HG03432 (cell line): ENCODE data around the gene GREB1L.

Source experiments
- ATAC-seq: cut with Tn5 transposase; IDR thresholded peaks from one replicate; pipeline ENCODE4 v1.9.1; 2021; ENCODE audit warnings: mild to moderate bottlenecking, moderate library complexity; ENCODE audit not compliant: unreplicated experiment

Gene GREB1L

GRCh38 chr18:21479721-21480120 lies 237.7 kb downstream of the GREB1L start:
- no peak for ATAC-seq

- ATAC-seq = no peak
Observed at GRCh38 chr18:21481739-21482138, 239.7 kb downstream of the GREB1L start.

- ATAC-seq = no peak
Observed at GRCh38 chr18:21483051-21483450, 241.0 kb downstream of the GREB1L start.

GRCh38 chr18:21484851-21485636 lies 243.0 kb downstream of the GREB1L start:
- no peak for ATAC-seq

GRCh38 chr18:21486905-21487437 lies 244.9 kb downstream of the GREB1L start:
- no peak for ATAC-seq

- ATAC-seq = peak; percentile 55
Observed at GRCh38 chr18:21489119-21489750, 247.2 kb downstream of the GREB1L start.

- no peak for ATAC-seq
Observed at GRCh38 chr18:21489919-21490495, 248.0 kb downstream of the GREB1L start.

GRCh38 chr18:21490748-21491147 lies 248.7 kb downstream of the GREB1L start:
- no peak for ATAC-seq

- no peak for ATAC-seq
Observed at GRCh38 chr18:21496277-21496835, 254.3 kb downstream of the GREB1L start.

DNA sequence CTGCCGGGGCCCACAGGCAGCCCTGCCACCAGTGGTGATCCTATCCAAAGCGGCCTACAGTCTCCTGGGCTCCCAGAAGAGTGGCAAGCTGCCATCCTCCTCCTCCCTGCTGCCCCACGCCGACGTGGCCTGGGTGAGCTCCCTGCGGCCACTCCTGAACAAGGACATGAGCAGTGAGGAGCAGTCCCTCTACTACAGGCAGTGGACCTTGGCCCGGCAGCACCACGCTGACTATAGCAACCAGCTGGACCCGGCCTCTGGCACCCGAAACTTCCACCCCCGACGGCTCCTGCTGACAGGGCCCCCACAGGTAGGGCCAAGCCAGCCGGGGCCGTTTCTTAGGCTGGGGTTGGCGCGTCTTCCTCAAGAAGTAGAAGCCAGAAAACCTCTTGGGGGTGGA lies 258.0 kb downstream of the GREB1L start:
- no peak for ATAC-seq

DNA sequence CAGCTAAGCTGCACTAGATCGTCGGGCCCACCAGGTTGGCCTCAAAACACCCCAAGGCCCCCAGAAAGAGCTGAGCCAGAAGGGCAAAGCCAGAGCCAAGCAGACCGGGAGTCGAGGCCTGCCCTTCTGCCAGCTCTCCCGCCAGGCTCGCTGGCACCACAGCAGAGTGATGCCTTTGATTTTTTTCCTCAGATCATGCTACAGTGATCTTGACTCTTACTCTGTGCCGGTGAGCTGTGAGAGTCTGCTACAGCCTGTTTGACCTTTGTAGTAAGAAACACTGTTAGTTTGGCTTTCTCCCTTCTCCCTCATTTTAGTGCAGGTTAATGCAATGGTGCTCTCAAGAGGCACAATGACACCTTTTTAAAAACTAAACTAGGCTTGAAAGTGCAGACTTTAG lies 260.6 kb downstream of the GREB1L start:
- no peak for ATAC-seq

DNA sequence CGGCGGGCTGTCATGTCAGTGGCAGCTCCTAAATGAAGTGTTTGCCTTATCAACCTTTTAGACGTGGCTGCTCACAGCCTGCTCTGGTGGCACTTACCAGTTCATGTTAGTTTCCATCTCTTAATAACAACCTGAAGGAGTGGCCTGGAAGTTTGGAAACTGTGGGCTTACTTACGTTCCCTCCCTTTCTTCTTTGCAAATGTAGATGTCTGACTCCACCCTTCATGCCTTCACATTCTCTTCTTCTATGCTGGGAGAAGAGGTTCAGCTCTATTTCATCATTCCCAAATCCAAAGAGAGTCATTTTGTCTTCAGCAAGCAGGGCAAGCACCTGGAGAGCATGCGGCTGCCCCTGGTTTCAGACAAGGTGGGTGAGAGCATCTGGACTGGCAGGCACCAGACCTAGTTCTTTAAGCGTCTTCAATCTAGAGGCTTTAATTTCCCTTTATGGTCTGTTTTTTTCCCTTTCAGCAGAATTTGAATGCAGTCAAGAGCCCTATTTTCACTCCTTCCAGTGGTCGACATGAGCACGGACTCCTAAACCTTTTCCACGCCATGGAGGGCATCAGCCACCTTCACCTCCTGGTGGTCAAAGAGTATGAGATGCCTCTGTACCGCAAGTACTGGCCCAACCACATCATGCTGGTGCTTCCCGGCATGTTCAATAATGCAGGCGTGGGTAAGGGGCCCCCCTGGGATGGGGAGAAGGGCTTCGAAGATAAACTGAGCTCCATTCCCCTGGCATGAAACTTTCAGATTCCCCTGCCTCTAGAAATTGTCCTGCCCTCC lies 266.1 kb downstream of the GREB1L start:
- no peak for ATAC-seq

DNA sequence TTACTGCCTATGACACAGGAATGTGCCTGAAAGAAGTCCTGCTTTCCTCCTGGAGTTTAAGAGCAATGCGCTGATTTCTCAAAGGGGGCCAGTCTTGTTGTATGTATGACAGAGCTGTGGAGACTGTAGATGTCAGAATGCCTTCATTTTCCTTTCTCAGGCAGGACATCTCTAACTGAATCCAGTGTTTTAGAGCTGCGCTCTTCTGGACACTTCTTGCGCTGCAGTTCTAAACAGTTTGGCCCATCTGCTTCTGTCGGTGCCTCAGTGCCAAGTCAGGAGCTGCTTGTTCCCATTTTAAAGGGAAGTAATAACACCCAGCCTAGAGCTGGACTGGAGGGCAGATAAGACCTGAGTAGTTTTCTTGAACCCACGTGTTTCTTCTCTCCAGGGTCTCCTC lies 267.0 kb downstream of the GREB1L start:
- ATAC-seq = no peak

DNA sequence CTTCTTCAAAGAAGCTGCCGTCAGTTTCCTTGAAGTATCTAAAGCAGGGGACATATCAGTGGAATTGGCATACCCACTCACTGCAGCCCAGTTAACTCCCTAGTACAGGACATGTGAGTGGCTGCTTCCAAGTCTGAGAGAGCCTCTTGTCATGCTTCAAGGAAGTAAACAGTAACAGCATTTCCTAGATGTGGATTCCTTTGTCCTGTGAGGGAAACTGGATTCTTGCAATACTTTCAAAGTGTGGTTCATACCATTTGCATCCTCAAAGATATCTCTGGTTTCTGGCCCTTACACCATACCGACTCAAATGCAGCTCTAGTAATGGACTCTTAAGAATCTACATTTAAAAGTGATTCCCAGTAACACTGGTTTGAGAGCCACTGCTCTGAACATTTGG lies 271.3 kb downstream of the GREB1L start:
- ATAC-seq = no peak

DNA sequence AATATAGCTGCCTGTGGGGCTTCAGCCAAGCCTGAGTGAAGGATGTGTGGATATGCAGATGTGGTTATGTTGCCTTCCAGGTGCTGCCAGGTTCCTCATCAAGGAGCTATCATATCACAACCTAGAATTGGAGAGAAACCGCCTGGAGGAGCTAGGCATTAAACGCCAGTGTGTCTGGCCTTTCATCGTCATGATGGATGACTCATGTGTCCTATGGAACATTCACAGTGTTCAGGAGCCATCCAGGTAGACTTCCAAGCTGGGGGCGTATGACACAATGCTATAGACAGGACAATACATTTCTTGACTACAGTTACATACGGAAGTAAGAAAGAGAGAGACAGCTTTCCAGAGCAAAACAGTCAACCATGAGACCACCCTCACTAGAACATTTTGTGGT lies 271.7 kb downstream of the GREB1L start:
- ATAC-seq = no peak

DNA sequence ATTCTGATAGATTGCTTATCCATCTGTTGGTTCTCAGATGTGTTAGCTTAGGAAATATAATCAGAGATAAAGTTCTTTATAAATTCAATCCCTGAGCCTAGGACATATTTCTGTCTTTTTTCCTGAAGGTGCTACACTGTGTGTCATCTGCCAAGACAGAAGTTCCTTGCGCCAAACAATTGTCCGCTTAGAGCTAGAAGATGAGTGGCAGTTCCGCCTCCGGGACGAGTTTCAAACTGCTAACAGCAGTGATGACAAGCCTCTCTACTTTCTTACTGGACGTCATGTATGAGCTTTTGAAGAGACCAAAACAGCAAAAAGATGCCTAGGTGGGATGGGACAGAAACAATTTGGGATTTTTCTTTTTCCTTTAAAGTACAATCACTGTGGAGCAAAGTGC lies 280.5 kb downstream of the GREB1L start:
- ATAC-seq = no peak

DNA sequence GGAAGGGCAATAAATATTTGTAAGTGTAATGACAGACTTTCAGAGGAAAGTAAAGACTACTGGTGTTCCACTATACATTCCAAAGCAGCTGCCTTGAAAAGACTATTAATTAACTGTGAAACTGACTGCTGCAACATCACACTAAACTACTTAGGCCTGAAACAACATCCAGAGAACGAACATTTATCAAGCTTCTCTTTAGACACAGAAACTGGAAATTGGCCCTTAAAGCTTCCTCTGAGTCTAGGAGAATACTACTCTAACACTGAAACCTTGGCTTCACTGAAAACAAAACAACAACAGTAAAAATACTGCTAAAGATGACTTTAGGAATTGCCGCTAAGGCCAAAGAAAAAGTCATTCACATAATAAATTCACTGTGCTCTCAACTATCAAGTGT lies 283.9 kb downstream of the GREB1L start:
- ATAC-seq = no peak

DNA sequence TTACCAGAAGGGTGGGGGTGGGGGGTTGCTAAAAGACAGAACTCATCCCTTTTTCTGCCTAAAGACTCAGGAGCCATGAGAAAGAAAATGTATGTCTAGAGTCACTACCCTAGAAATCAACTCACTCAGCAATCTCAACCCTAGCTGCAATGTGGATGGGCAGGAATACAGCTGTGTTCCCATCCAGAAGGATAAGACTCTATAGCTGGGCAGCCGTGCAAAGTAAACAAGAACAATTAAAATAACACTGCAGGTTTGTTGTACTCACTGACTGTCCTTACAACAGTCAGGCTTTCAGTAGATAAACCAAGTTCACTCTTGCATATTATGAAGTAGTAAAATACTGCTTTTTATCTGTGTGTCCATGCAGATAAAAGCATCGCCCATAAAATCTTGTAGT lies 284.4 kb downstream of the GREB1L start:
- no peak for ATAC-seq

DNA sequence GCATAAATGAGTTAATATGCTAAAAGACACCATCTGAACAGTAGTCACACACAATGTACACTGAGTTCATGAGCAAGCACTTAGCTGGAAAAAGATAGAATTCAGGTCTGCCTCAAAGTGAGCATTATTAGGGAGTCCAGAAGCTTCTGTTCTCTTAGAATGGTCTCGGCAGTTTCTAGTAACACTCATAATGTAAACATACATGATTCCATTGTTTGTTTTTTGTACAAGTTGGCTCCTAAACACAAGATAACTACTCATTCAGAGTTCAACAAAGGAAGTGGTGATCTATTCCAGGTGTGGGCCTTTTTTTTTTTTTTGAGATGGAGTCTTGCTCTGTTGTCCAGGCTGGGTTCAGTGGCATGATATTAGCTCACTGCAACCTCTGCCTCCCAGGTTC lies 292.3 kb downstream of the GREB1L start:
- no peak for ATAC-seq

- no peak for ATAC-seq
Observed at GRCh38 chr18:21538230-21538629, 296.2 kb downstream of the GREB1L start.

GRCh38 chr18:21546423-21546822 lies 304.4 kb downstream of the GREB1L start:
- no peak for ATAC-seq
